Coronary artery (tissue), 2 donors: ENCODE results near the gene RBMS1.

Experiments
- DNase-seq: peaks from one replicate; pipeline ENCODE4 v3.0.0-alpha.2; 2017; ENCODE audit warnings: low spot score
- H3K27ac ChIP-seq, 2 donors: fragments of 200-600 bp; sonication (generic); one replicate each; pipeline ENCODE4 v1.5.1; 2016 to 2019
- H3K4me3 ChIP-seq: fragments of 200-600 bp; sonication (generic); 2 replicates; pipeline ENCODE4 v1.5.1; 2016; ENCODE audit warnings: mild to moderate bottlenecking, moderate library complexity
- CTCF ChIP-seq: fragments of 200-600 bp; sonication (generic); IDR thresholded peaks from one replicate; pipeline ENCODE4 v1.5.1; 2019; ENCODE audit warnings: antibody characterized with exemption

RBMS1 gene

DNA sequence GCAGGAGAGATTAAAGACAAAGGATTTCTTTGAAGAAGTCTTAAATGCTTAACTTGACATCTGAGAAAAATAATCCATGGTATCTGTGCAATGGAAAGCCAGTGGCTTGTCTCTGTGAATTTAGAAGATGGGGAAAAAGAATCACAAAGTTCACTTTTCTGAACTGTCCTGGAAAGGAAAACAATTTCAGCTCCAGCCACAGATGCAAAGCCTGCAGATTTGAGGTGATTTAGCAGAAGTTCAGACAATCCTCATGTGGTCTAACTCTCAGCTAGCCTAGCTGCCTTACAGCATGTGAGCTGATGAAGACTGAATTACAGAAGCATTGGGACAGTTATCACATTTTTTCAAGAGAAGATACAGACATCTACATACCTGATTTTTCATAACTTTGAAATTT lies 166.8 kb downstream of the RBMS1 start:
- TF ChIP-seq CTCF, result no peak

DNA sequence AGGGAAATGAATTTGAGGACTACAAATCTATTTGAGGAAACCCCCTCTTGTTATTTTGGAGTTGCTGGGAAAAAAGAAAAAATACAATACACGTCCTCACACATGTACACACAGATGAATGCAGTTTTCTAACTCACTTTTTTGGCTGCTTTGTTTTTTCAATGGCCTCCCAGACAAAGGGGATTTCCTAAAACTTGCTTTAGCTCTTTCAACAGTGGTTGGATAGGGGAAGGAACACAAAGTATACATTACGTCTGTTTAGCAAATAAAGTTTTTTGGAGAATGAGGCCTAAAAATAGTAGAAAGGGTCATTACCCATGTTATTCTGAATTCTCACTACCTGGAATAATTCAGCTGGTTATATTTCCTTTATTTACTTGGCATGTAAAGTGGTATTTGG lies 168.2 kb downstream of the RBMS1 start:
- DNase-seq, result no peak
- Histone ChIP-seq H3K4me3 (no peak overlapping the region), H3K27ac (no peak overlapping the region)
- TF ChIP-seq CTCF, result no peak

More for the DNA sequence above, 166.8 kb downstream of the RBMS1 start:
- H3K4me3 ChIP-seq, result no peak overlapping the region
- DNase-seq, result no peak
- H3K27ac ChIP-seq, result no peak overlapping the region

DNA sequence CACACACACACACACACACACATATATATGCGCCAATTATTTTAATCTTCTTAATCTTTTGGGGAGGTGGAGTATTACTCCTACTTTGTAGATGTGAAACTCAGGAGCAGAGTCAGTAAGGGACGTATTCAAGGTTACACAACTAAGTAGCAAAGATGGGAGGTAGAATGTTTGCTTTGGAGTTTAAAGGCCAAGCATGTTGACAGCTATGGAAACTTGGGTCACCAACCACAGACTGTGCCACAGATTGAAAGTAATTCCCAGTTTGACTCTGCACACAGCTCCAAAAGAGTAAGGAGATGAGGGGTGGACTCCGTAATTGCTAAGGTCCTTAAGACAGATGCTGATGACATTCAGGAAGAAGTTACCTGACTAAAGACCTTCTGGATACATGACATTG lies 168.7 kb downstream of the RBMS1 start:
- DNase-seq, result no peak
- no peak overlapping the region for H3K4me3 ChIP-seq
- H3K27ac ChIP-seq, result peak overlapping the region in 1 of 2 donors; percentile 14
- no peak for TF ChIP-seq CTCF

- DNase-seq, result no peak
- H3K4me3 ChIP-seq, result no peak overlapping the region
- no peak overlapping the region for H3K27ac ChIP-seq
- TF ChIP-seq CTCF, result peak; percentile 53
Observed at GRCh38 chr2:160324161-160324800, 169.3 kb downstream of the RBMS1 start.

- no peak for DNase-seq
- TF ChIP-seq CTCF, result no peak
- H3K27ac ChIP-seq, result no peak overlapping the region
- H3K4me3 ChIP-seq, result no peak overlapping the region
Observed at GRCh38 chr2:160322320-160322719, 171.3 kb downstream of the RBMS1 start.

- no peak overlapping the region for H3K4me3 ChIP-seq
- no peak overlapping the region for H3K27ac ChIP-seq
- TF ChIP-seq CTCF, result no peak
- no peak for DNase-seq
Observed at GRCh38 chr2:160321006-160321405, 172.6 kb downstream of the RBMS1 start.

GRCh38 chr2:160319700-160320099 lies 173.9 kb downstream of the RBMS1 start:
- no peak for TF ChIP-seq CTCF
- no peak for DNase-seq
- H3K27ac ChIP-seq, result no peak overlapping the region
- H3K4me3 ChIP-seq, result no peak overlapping the region
